H9 (cell line): ENCODE results near the gene MROH2A. TPM values are rescaled to one million over a fixed set of nuclear protein-coding genes. Genes with fewer than 3 reads are reported as not detected.

Experiments used
- DNase-seq: peaks from one replicate; pipeline ENCODE4 v3.0.0-alpha.2; 2017
- H2AFZ ChIP-seq: one replicate; pipeline ENCODE4 v1.6.1; 2013; ENCODE audit warnings: mild to moderate bottlenecking, low read length, control low read depth, moderate library complexity
- H2AK5ac ChIP-seq: 2 replicates; pipeline ENCODE4 v1.6.1; 2013; ENCODE audit warnings: low read length, control low read depth, mixed read lengths; ENCODE audit not compliant: insufficient read length
- H2BK120ac ChIP-seq: one replicate; pipeline ENCODE4 v1.6.1; 2013; ENCODE audit warnings: low read depth, mild to moderate bottlenecking, low read length, control low read depth, inconsistent platforms; ENCODE audit not compliant: poor library complexity, severe bottlenecking
- H2BK12ac ChIP-seq: 2 replicates; pipeline ENCODE4 v1.6.1; 2013; ENCODE audit warnings: low read length, control low read depth, mixed read lengths, low read depth; ENCODE audit not compliant: insufficient read length
- H2BK15ac ChIP-seq: 2 replicates; pipeline ENCODE4 v1.6.1; 2013; ENCODE audit warnings: low read depth, low read length, control low read depth
- H2BK20ac ChIP-seq: one replicate; pipeline ENCODE4 v1.6.1; 2013; ENCODE audit warnings: low read depth, mild to moderate bottlenecking, low read length, control low read depth, inconsistent platforms; ENCODE audit not compliant: poor library complexity, severe bottlenecking
- H2BK5ac ChIP-seq: 2 replicates; pipeline ENCODE4 v1.6.1; 2013; ENCODE audit warnings: low read length, control low read depth, mixed read lengths; ENCODE audit not compliant: insufficient read length
- H3K14ac ChIP-seq: 2 replicates; pipeline ENCODE4 v1.6.1; 2013; ENCODE audit warnings: low read length, control low read depth; ENCODE audit not compliant: insufficient read depth
- H3K18ac ChIP-seq: 2 replicates; pipeline ENCODE4 v1.6.1; 2013; ENCODE audit warnings: low read depth, mild to moderate bottlenecking, mixed read lengths, low read length, control low read depth; ENCODE audit not compliant: insufficient read length
- H3K23ac ChIP-seq: 2 replicates; pipeline ENCODE4 v1.6.1; 2013; ENCODE audit warnings: low read length, control low read depth, mixed read lengths, low read depth; ENCODE audit not compliant: insufficient read length
- H3K23me2 ChIP-seq: 2 replicates; pipeline ENCODE4 v1.6.1; 2013; ENCODE audit warnings: low read depth, mild to moderate bottlenecking, mixed read lengths, low read length, control low read depth; ENCODE audit not compliant: insufficient read length, poor library complexity, severe bottlenecking
- H3K27ac ChIP-seq: 2 replicates; pipeline ENCODE4 v1.5.1; 2013; ENCODE audit warnings: low read length, control low read depth, mixed read lengths, low read depth; ENCODE audit not compliant: insufficient read length
- H3K27me3 ChIP-seq: 2 replicates; pipeline ENCODE4 v1.6.1; 2013; ENCODE audit warnings: low read length, control low read depth, inconsistent platforms; ENCODE audit not compliant: insufficient read depth
- H3K4ac ChIP-seq: 2 replicates; pipeline ENCODE4 v1.6.1; 2013; ENCODE audit warnings: low read depth, mild to moderate bottlenecking, control low read depth, inconsistent platforms, low read length, moderate library complexity
- H3K4me1 ChIP-seq: 2 replicates; pipeline ENCODE4 v1.6.1; 2013; ENCODE audit warnings: low read length, control low read depth, inconsistent platforms; ENCODE audit not compliant: insufficient read depth
- H3K4me2 ChIP-seq: 2 replicates; pipeline ENCODE4 v1.6.1; 2013; ENCODE audit warnings: low read length, control low read depth, mixed read lengths; ENCODE audit not compliant: insufficient read length, insufficient read depth
- H3K56ac ChIP-seq: 2 replicates; pipeline ENCODE4 v1.6.1; 2013; ENCODE audit warnings: low read depth, mild to moderate bottlenecking, mixed read lengths, low read length, control low read depth; ENCODE audit not compliant: insufficient read length
- H3K79me1 ChIP-seq: 2 replicates; pipeline ENCODE4 v1.6.1; 2013; ENCODE audit warnings: low read depth, mild to moderate bottlenecking, moderate library complexity, low read length, control low read depth, inconsistent platforms; ENCODE audit not compliant: insufficient read depth, poor library complexity, severe bottlenecking
- H3K79me2 ChIP-seq: 2 replicates; pipeline ENCODE4 v1.6.1; 2013; ENCODE audit warnings: low read length, control low read depth, inconsistent platforms; ENCODE audit not compliant: insufficient read depth
- H3K9ac ChIP-seq: 2 replicates; pipeline ENCODE4 v1.6.1; 2013; ENCODE audit warnings: low read length, control low read depth, mixed read lengths; ENCODE audit not compliant: insufficient read length; ENCODE audit errors: extremely low read depth
- H3K9me3 ChIP-seq: one replicate; pipeline ENCODE4 v1.6.1; 2013; ENCODE audit warnings: low read depth, low read length, inconsistent platforms; ENCODE audit not compliant: control insufficient read depth
- H3T11ph ChIP-seq: one replicate; pipeline ENCODE4 v1.6.1; 2013; ENCODE audit warnings: mild to moderate bottlenecking, low read length, control low read depth, inconsistent platforms
- H4K20me1 ChIP-seq: one replicate; pipeline ENCODE4 v1.6.1; 2013; ENCODE audit not compliant: control insufficient read depth, insufficient read length, insufficient read depth
- H4K5ac ChIP-seq: 2 replicates; pipeline ENCODE4 v1.6.1; 2013; ENCODE audit warnings: low read depth, mild to moderate bottlenecking, mixed read lengths, low read length, control low read depth; ENCODE audit not compliant: insufficient read length
- H4K8ac ChIP-seq: replicated peaks from 2 replicates; pipeline ENCODE4 v1.6.1; 2013; ENCODE audit warnings: low read length, control low read depth, mixed read lengths, low read depth; ENCODE audit not compliant: insufficient read length
- H4K91ac ChIP-seq: 2 replicates; pipeline ENCODE4 v1.6.1; 2013; ENCODE audit warnings: low read depth, mild to moderate bottlenecking, moderate library complexity, mixed read lengths, low read length, control low read depth; ENCODE audit not compliant: insufficient read length
- H3K27ac Mint-ChIP-seq, 3 experiments: 2 replicates in 2 of 3; 3 replicates in 1 of 3; pipeline ENCODE4 v1.8.0; 2020 to 2021; ENCODE audit warnings: mixed read lengths in 3 of 3, mild to moderate bottlenecking in 1 of 3, moderate library complexity in 1 of 3
- H3K27me3 Mint-ChIP-seq: 2 replicates; pipeline ENCODE4 v1.8.0; 2021; ENCODE audit warnings: low read depth, mild to moderate bottlenecking, moderate library complexity, mixed read lengths
- H3K36me3 Mint-ChIP-seq, 3 experiments: 2 replicates in 2 of 3; 3 replicates in 1 of 3; pipeline ENCODE4 v1.8.0; 2020 to 2021; ENCODE audit warnings: low read depth in 3 of 3, mixed read lengths in 3 of 3; ENCODE audit not compliant: insufficient read depth in 1 of 3
- H3K4me1 Mint-ChIP-seq, 2 experiments: 2 replicates each; pipeline ENCODE4 v1.8.0; 2020; ENCODE audit warnings: mixed read lengths in 2 of 2
- H3K4me3 Mint-ChIP-seq, 2 experiments: 2 replicates in 1 of 2; 3 replicates in 1 of 2; pipeline ENCODE4 v1.8.0; 2020 to 2021; ENCODE audit warnings: mild to moderate bottlenecking in 2 of 2, mixed read lengths in 2 of 2, moderate library complexity in 1 of 2
- H3K9me3 Mint-ChIP-seq, 2 experiments: 2 replicates in 1 of 2; 3 replicates in 1 of 2; pipeline ENCODE4 v1.8.0; 2020; ENCODE audit warnings: mild to moderate bottlenecking in 2 of 2, mixed read lengths in 2 of 2, moderate library complexity in 1 of 2
- CTCF ChIP-seq: fragments of 200-600 bp; sonication (generic); conservative IDR thresholded peaks from 3 replicates; pipeline ENCODE4 v1.8.0; 2021; ENCODE audit warnings: antibody characterized with exemption, mild to moderate bottlenecking
- WGBS: extraction: QIAGEN DNeasy Blood & Tissue Kit; methylation state at CpG from one replicate; pipeline ENCODE4 v1.1.7; 2013; ENCODE audit warnings: missing lambda C conversion rate, low lambda C conversion rate, mixed read lengths; ENCODE audit not compliant: insufficient read length; ENCODE audit errors: extremely low coverage; 5-methylcytosine and 5-hydroxymethylcytosine counted together
- total RNA-seq: library from RNA; stranded (reverse); gene quantifications from 2 replicates; pipeline ENCODE4 v1.2.1, GENCODE V29; 2021

The MROH2A gene
- total RNA-seq, 1 experiment from 2014 or later, result not detected

GRCh38 chr2:233837694-233838229, 59.6 kb downstream of the MROH2A start:
- Histone ChIP-seq H3K9ac (no peak overlapping the region), H3K27ac (no peak overlapping the region), H3K23me2 (no peaks in the 10 kb centered on the region), H2BK120ac (no peak overlapping the region), H4K8ac (no peak overlapping the region), H3K4me2 (no peak overlapping the region), H2BK15ac (no peak overlapping the region), H3T11ph (no peak overlapping the region), H4K5ac (no peak overlapping the region), H3K4me1 (no peaks in the 10 kb centered on the region), H3K79me2 (peaks cover 22% of the 10 kb centered on the region; the same call in 1 of the 2 replicates), H3K79me1 (peaks cover 13% of the 10 kb centered on the region), H2AK5ac (no peak overlapping the region), H3K4ac (no peak overlapping the region), H3K14ac (no peak overlapping the region), H2BK20ac (no peak overlapping the region), H3K56ac (no peak overlapping the region), H3K27me3 (no peaks in the 10 kb centered on the region), H3K18ac (no peak overlapping the region), H3K9me3 (no peaks in the 10 kb centered on the region), H3K23ac (no peak overlapping the region), H2AFZ (no peak overlapping the region), H4K20me1 (peaks cover 4% of the 10 kb centered on the region), H2BK5ac (no peak overlapping the region), H2BK12ac (no peak overlapping the region), H4K91ac (no peak overlapping the region)
- no peaks in the 10 kb centered on the region for H3K27me3 Mint-ChIP-seq
- H3K36me3 Mint-ChIP-seq, result peaks cover 71 to 88% (median 85%) of the 10 kb centered on the region in 3 experiments
- no peak overlapping the region for H3K27ac Mint-ChIP-seq
- H3K4me1 Mint-ChIP-seq, result peaks cover 25 to 26% of the 10 kb centered on the region in 2 experiments
- WGBS, result no CpG with 5 or more reads among the region's 9 CpGs
- no peak for DNase-seq
- no peaks in the 10 kb centered on the region for H3K9me3 Mint-ChIP-seq
- no peak for TF ChIP-seq CTCF
- no peak overlapping the region for H3K4me3 Mint-ChIP-seq
